ENCODE results near the gene SPEG. TPM values are rescaled to one million over a fixed set of nuclear protein-coding genes. Genes with fewer than 3 reads are reported as not detected.
A peak's percentile ranks its signal among the peaks of the same experiment; 100 is the strongest.

Gene SPEG
- total RNA-seq, 1 experiment from 2014 or later, result 56.6 TPM

DNA sequence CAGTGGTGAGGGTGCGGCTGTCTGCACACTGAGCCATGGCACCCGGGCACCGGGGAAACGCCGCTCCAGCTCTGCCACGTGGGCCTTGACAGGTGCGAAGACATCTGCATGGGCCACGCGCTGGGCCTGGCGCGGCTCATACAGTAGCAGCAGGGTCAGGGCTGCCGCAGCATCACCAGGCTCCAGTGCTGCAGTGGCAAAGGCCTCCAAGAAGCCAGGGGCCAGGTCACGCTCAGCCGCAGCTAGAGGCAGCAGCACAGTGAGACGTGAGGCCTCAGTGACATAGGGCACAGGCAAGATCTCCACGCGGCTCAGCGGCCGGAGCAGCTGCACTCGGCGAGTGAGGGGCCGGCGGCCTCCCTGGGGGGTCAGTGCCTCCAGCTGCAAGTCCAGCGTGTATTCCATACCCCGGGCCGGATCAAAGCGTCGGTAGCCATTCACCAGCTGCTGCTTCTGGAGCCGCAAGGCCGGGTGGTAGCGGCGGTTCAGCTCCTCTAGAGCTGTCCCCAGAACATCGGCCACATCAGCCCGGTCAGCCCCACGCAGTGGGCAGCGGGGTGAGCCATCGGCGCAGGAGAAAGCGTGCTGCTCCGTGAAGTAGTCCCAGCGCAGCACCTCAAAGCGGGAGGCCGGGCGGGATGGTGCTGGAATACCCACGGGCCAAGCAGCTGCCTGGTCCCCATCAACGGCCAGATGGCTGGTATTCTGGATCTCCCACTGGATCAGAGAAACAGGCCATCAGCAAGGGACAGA is 105.5 kb downstream of the SPEG start:
- Histone ChIP-seq H3K9me2 (ENCODE audit: insufficient read depth) (no peaks in the 10 kb centered on the region), H3K27ac (ENCODE audit: low read depth, low read length) (no peak overlapping the region; the same call in 1 of the 2 replicates), H3K27me3 (ENCODE audit: insufficient read depth, low read length) (no peaks in the 10 kb centered on the region), H2AFZ (ENCODE audit: low read depth, low read length, poor library complexity, severe bottlenecking) (no peak overlapping the region), H4K20me1 (ENCODE audit: insufficient read depth) (peaks cover 6% of the 10 kb centered on the region; the same call in 1 of the 2 replicates), H3K4me3 (replicated peaks in 1 of 2; ENCODE audit: low read depth in 1 of 2, low read length in 2 of 2) (no peak overlapping the region), H3K79me2 (ENCODE audit: insufficient read depth, low read length) (peaks cover 49% of the 10 kb centered on the region), H3K9ac (ENCODE audit: low read length) (no peak overlapping the region), H3K4me2 (ENCODE audit: low read length) (no peak overlapping the region), H3K4me1 (ENCODE audit: control insufficient read depth in 1 of 2, insufficient read depth in 2 of 2, low read length in 2 of 2) (peaks cover 19 to 77% of the 10 kb centered on the region in 2 experiments), H3K36me3 (ENCODE audit: control insufficient read depth in 1 of 2, insufficient read depth in 2 of 2, low read length in 2 of 2) (peaks cover 0 to 28% of the 10 kb centered on the region in 2 experiments; a peak in 2 of 4 replicates), H3K9me3 (ENCODE audit: control insufficient read depth in 1 of 2, insufficient read depth in 1 of 2, low read depth in 1 of 2, low read length in 2 of 2) (no peaks in the 10 kb centered on the region)
- intact Hi-C loops (cut with micrococcal nuclease), result loop anchor here (5.0 to 10.0 kb wide), 3 partner anchors 87 to 478 kb away; partner anchors contain the start of genes CNPPD1, IHH, RETREG2 and SLC23A3
- ATAC-seq (no peak), DNase-seq (ENCODE audit: low read depth, low spot score) (no peak)
- POLR2A ChIA-PET, result interaction anchor here (1.2 to 1.3 kb wide), 2 partner anchors 42 to 149 kb away, joined by 3 to 4 read pairs; no protein-coding TSS in a partner anchor
- RAD21 ChIA-PET (ENCODE audit: low non-redundant PET in 1 of 2, low total read pairs in 2 of 2, uncharacterized antibody in 2 of 2, unreplicated experiment in 2 of 2), result no interaction called here
- no TSS peak for BruUV-seq (replicated peaks)
- CTCF ChIA-PET, result interaction anchor here (1.4 to 3.0 kb wide), 4 partner anchors 9 to 149 kb away, joined by 3 to 15 read pairs (median 5); no protein-coding TSS in a partner anchor
- TF ChIP-seq SIN3A (IDR thresholded peaks at IDR 0.05; ENCODE audit: low read depth) (no peak), POLR2AphosphoS5 (IDR thresholded peaks at IDR 0.05; ENCODE audit: low read depth, low read length) (peak; percentile 35; the same call in 1 of the 2 replicates)
- TF ChIP-seq, protein P1, sequence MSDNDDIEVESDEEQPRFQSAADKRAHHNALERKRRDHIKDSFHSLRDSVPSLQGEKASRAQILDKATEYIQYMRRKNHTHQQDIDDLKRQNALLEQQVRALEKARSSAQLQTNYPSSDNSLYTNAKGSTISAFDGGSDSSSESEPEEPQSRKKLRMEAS (IDR thresholded peaks at IDR 0.05), result no peak
- TF ChIP-seq, protein P2, sequence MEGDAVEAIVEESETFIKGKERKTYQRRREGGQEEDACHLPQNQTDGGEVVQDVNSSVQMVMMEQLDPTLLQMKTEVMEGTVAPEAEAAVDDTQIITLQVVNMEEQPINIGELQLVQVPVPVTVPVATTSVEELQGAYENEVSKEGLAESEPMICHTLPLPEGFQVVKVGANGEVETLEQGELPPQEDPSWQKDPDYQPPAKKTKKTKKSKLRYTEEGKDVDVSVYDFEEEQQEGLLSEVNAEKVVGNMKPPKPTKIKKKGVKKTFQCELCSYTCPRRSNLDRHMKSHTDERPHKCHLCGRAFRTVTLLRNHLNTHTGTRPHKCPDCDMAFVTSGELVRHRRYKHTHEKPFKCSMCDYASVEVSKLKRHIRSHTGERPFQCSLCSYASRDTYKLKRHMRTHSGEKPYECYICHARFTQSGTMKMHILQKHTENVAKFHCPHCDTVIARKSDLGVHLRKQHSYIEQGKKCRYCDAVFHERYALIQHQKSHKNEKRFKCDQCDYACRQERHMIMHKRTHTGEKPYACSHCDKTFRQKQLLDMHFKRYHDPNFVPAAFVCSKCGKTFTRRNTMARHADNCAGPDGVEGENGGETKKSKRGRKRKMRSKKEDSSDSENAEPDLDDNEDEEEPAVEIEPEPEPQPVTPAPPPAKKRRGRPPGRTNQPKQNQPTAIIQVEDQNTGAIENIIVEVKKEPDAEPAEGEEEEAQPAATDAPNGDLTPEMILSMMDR (IDR thresholded peaks at IDR 0.05 in 2 of 3, conservative IDR thresholded peaks at IDR 0.05 in 1 of 3; ENCODE audit: borderline replicate concordance in 1 of 3, insufficient read depth in 1 of 3, low read depth in 2 of 3, low read length in 2 of 3), result no peak
